Endodermal cell (in vitro differentiated cells): ENCODE results near the gene NKX2-3. TPM values are rescaled to one million over a fixed set of nuclear protein-coding genes. Genes with fewer than 3 reads are reported as not detected.
A peak's percentile ranks its signal among the peaks of the same experiment; 100 is the strongest.

ENCODE experiments used
- DNase-seq: peaks from one replicate; pipeline ENCODE4 v3.0.0-alpha.2; 2017
- H3K27ac ChIP-seq: 2 replicates; pipeline ENCODE4 v1.5.1; 2013; ENCODE audit warnings: mild to moderate bottlenecking, low read depth, low read length, moderate library complexity
- H3K27me3 ChIP-seq: 2 replicates; pipeline ENCODE4 v1.6.1; 2013; ENCODE audit warnings: mild to moderate bottlenecking, low read length, moderate library complexity; ENCODE audit not compliant: insufficient read depth, control insufficient read depth, poor library complexity, severe bottlenecking
- H3K36me3 ChIP-seq: 2 replicates; pipeline ENCODE4 v1.7.0; 2013; ENCODE audit warnings: mild to moderate bottlenecking, low read length, moderate library complexity; ENCODE audit not compliant: control insufficient read depth, insufficient read depth
- H3K4me1 ChIP-seq: one replicate; pipeline ENCODE4 v1.7.0; 2013; ENCODE audit warnings: low read length; ENCODE audit not compliant: control insufficient read depth, insufficient read depth
- H3K4me3 ChIP-seq: 2 replicates; pipeline ENCODE4 v1.5.1; 2013; ENCODE audit warnings: mild to moderate bottlenecking, low read length, moderate library complexity
- H3K9ac ChIP-seq: 2 replicates; pipeline ENCODE4 v1.6.1; 2013; ENCODE audit warnings: mild to moderate bottlenecking, low read length, moderate library complexity; ENCODE audit not compliant: poor library complexity, severe bottlenecking; ENCODE audit errors: extremely low read depth
- H3K9me3 ChIP-seq: 2 replicates; pipeline ENCODE4 v1.6.1; 2013; ENCODE audit warnings: mild to moderate bottlenecking, low read length, moderate library complexity; ENCODE audit not compliant: control insufficient read depth
- H3K27ac Mint-ChIP-seq: 2 replicates; pipeline ENCODE4 v1.8.0; 2020; ENCODE audit warnings: mixed read lengths
- H3K27me3 Mint-ChIP-seq: 2 replicates; pipeline ENCODE4 v1.8.0; 2021; ENCODE audit warnings: mild to moderate bottlenecking, mixed read lengths; ENCODE audit not compliant: insufficient read depth
- H3K36me3 Mint-ChIP-seq: 2 replicates; pipeline ENCODE4 v1.8.0; 2020; ENCODE audit warnings: low read depth, mixed read lengths
- H3K4me1 Mint-ChIP-seq: 2 replicates; pipeline ENCODE4 v1.8.0; 2020; ENCODE audit warnings: mixed read lengths
- H3K4me3 Mint-ChIP-seq: 2 replicates; pipeline ENCODE4 v1.8.0; 2020; ENCODE audit warnings: mild to moderate bottlenecking, moderate library complexity, mixed read lengths
- H3K9me3 Mint-ChIP-seq: 2 replicates; pipeline ENCODE4 v1.8.0; 2020; ENCODE audit warnings: mild to moderate bottlenecking, mixed read lengths
- WGBS, 2 experiments: methylation state at CpG; one replicate each; pipeline versions ENCODE4 v1.1.5 to v1.1.7; 2013; ENCODE audit warnings: missing lambda C conversion rate in 2 of 2, mixed read lengths in 1 of 2; ENCODE audit not compliant: insufficient coverage in 1 of 2, insufficient read length in 1 of 2; 5-methylcytosine and 5-hydroxymethylcytosine counted together
- total RNA-seq, 2 donors: library from RNA; stranded (reverse); fragmentation: NEBNext Ultra II Directional in 1 of 2; extraction: Animal tissue kit (Norgen Biotek cat#: 25700) in 1 of 2; gene quantifications; 2 replicates in 1 of 2; 3 replicates in 1 of 2; pipeline ENCODE4 v1.2.1, GENCODE V29; 2021
- TF ChIP-seq, protein P1 (sequence below): fragments of 200-600 bp; sonication (generic); conservative IDR thresholded peaks from 2 replicates; pipeline ENCODE4 v1.5.0; 2021; ENCODE audit warnings: antibody characterized with exemption, mild to moderate bottlenecking

NKX2-3 gene
- total RNA-seq, 2 donors from 2014 or later: not detected

DNA sequence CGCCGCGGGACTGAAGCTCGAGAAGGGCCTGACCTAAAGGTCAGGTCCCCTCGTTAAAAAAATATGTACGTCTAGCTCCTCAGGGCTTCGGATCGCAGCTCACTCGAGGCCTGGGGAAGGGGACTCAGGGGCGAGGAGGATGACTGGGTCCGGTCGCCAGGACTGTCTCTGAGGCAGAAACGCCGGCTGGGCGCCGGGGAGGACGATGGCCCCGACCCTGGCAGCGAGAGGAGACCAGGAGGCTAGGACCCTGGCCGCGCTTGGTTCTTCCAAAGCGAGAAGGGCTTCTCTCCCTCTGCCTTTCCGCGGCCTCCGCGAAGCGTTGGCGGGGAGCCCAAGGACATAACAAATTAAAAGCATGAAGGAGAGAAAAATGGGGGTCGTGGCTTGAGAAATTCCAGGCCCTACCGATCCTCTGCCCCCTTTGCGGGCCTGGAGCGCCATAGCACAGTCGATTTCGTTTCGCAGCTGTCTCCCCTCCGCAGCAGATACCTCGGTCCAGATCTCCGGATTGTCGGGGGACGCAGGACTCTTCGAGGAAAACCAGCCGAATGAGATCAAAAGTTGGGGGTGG, 3.1 kb downstream of the NKX2-3 start:
- DNase-seq: peak; percentile 80
- Histone ChIP-seq H3K4me3 (no peak overlapping the region), H3K9me3 (peaks cover 8% of the 10 kb centered on the region), H3K27ac (no peak overlapping the region), H3K9ac (no peak overlapping the region), H3K4me1 (peaks cover 6% of the 10 kb centered on the region), H3K36me3 (no peaks in the 10 kb centered on the region), H3K27me3 (peaks cover 100% of the 10 kb centered on the region)
- 2 to 3% methylated on average over 17 to 42 of the region's 42 CpGs for WGBS, 2 experiments
- no peak overlapping the region for H3K27ac Mint-ChIP-seq
- no peaks in the 10 kb centered on the region for H3K36me3 Mint-ChIP-seq
- H3K9me3 Mint-ChIP-seq: peaks cover 1% of the 10 kb centered on the region
- peaks cover 98% of the 10 kb centered on the region for H3K27me3 Mint-ChIP-seq
- TF ChIP-seq, protein P1, sequence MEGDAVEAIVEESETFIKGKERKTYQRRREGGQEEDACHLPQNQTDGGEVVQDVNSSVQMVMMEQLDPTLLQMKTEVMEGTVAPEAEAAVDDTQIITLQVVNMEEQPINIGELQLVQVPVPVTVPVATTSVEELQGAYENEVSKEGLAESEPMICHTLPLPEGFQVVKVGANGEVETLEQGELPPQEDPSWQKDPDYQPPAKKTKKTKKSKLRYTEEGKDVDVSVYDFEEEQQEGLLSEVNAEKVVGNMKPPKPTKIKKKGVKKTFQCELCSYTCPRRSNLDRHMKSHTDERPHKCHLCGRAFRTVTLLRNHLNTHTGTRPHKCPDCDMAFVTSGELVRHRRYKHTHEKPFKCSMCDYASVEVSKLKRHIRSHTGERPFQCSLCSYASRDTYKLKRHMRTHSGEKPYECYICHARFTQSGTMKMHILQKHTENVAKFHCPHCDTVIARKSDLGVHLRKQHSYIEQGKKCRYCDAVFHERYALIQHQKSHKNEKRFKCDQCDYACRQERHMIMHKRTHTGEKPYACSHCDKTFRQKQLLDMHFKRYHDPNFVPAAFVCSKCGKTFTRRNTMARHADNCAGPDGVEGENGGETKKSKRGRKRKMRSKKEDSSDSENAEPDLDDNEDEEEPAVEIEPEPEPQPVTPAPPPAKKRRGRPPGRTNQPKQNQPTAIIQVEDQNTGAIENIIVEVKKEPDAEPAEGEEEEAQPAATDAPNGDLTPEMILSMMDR: no peak
- H3K4me1 Mint-ChIP-seq: peaks cover 23% of the 10 kb centered on the region
- H3K4me3 Mint-ChIP-seq: peak overlapping the region; percentile 27

DNA sequence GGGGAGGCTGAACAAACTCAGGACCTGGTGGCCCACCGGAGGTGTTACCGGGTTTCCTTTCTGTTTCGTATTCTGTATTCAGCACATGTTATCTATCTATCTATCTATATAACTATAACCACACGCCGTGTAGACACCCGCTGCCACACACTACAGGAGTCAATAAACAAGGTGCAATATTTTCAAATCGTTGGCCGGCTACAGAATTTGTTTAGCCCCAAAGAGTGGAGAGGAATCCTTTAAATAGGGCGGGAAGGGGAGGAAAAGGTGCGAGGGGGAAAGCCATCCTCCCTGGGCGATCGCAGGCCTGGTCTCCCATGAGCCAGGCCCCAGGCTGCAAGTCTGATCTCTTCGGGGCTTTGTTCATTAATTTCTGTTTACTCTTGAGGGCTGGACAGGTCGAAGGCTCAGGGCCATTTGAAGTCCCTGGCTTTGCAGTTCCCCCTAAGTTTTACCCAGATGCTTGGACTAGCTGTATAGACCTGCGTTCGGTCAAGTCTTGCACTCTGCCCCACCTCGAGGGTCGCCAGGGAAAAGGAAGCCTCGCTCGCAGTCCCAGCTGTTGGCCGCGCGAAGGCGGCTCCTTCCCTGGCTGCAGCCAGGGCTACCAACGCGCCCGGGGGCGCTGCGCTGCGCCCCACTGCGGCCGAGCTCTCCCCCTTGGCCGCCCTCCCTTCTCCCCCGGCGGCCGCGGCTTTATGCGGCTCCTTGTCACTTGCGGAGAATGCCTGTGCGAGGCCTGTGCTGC, 3.8 kb downstream of the NKX2-3 start:
- peaks cover 98% of the 10 kb centered on the region for H3K27me3 Mint-ChIP-seq

DNA sequence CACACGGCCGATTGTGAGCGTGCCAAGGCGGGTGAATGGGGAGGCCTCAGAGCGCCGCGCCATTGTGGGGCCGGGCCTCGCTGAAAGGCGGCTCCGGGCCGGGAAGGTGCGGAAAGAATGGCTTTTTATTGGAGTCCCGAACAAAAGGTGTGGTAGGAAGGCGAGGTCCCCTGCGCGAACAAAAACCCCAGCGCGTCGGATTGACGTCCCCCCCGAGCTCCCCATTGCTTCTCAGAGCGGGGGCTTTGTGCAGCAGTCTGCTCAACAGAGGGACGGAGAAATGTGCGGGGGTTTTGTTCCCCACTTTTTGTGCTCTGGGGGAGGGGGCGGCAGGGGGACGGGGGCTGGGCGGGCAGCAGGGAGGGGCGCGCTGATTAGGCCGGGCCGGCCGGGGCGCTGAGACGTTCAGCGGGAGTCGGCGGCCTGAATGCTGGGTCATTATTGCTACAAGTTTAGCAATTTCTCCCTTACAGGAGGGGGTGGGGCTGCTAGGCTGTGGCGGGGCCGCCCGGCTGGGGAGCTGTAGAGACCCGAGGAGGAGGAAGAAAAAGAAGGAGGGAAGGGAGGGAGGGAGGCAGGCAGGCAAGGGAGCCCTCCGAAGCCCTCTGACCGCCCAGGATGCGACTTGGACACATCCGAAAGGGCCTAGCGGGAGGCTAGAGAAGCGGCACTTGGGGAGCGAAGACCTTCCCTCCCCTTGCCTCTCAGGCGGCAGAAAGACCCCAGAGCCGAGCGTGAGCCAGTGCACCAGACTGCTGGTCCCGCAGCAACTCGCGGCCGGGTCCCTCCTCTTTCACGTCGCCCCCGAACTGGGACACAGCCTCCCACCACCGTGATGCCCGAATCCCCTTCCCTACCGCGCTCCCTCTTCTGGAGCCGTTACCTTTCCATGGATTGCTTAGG, 4.6 kb downstream of the NKX2-3 start:
- DNase-seq: peak; percentile 81
- H3K27ac ChIP-seq: no peak overlapping the region
- Mint-ChIP-seq H3K4me3 (peak overlapping the region; percentile 50), H3K36me3 (no peaks in the 10 kb centered on the region), H3K27ac (no peak overlapping the region), H3K4me1 (peaks cover 25% of the 10 kb centered on the region), H3K27me3 (peaks cover 98% of the 10 kb centered on the region), H3K9me3 (peaks cover 1% of the 10 kb centered on the region)
- TF ChIP-seq, protein P1: no peak
- H3K4me3 ChIP-seq: no peak overlapping the region
- peaks cover 6% of the 10 kb centered on the region for H3K4me1 ChIP-seq
- H3K36me3 ChIP-seq: no peaks in the 10 kb centered on the region
- no peaks in the 10 kb centered on the region for H3K9me3 ChIP-seq
- H3K9ac ChIP-seq: no peak overlapping the region
- H3K27me3 ChIP-seq: peaks cover 100% of the 10 kb centered on the region
- 0 to 1% methylated on average over 21 to 64 of the region's 64 CpGs for WGBS, 2 experiments

More for the DNA sequence above, 3.8 kb downstream of the NKX2-3 start:
- DNase-seq: peak; percentile 83
- no peak overlapping the region for H3K27ac Mint-ChIP-seq
- TF ChIP-seq, protein P1: peak; percentile 40
- Histone ChIP-seq H3K9me3 (peaks cover 8% of the 10 kb centered on the region), H3K4me1 (peaks cover 6% of the 10 kb centered on the region), H3K9ac (no peak overlapping the region), H3K4me3 (no peak overlapping the region), H3K27ac (no peak overlapping the region), H3K36me3 (no peaks in the 10 kb centered on the region), H3K27me3 (peaks cover 100% of the 10 kb centered on the region)
- peak overlapping the region; percentile 50 for H3K4me3 Mint-ChIP-seq
- peaks cover 1% of the 10 kb centered on the region for H3K9me3 Mint-ChIP-seq
- peaks cover 25% of the 10 kb centered on the region for H3K4me1 Mint-ChIP-seq
- H3K36me3 Mint-ChIP-seq: no peaks in the 10 kb centered on the region
- 2 to 9% methylated on average over 8 to 40 of the region's 40 CpGs for WGBS, 2 experiments
